ENCODE measurements around the gene CDC14A. TPM values are rescaled to one million over a fixed set of nuclear protein-coding genes. Genes with fewer than 3 reads are reported as not detected.

Gene CDC14A
- total RNA-seq, 4 donors from 2014 or later = 12.1 to 20.6 (median 16.8) TPM

DNA sequence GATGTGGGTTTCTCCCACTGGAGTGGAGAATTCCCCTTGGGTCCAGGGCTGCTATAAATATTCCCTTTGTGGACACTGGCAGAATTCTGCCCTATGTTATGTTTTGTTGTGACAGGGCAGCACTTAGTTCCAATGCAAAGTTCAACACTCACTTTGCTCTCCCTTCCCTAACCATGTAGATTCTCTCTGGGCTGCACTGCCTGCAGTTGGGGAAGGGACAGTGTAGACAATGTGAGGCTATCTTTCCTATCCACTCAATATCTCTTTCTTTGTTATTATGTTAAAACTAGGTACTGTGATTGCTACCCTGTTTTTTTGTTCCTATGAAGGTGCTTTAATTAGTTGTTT, 205.3 kb downstream of the CDC14A start:
- TF ChIP-seq, protein P1, sequence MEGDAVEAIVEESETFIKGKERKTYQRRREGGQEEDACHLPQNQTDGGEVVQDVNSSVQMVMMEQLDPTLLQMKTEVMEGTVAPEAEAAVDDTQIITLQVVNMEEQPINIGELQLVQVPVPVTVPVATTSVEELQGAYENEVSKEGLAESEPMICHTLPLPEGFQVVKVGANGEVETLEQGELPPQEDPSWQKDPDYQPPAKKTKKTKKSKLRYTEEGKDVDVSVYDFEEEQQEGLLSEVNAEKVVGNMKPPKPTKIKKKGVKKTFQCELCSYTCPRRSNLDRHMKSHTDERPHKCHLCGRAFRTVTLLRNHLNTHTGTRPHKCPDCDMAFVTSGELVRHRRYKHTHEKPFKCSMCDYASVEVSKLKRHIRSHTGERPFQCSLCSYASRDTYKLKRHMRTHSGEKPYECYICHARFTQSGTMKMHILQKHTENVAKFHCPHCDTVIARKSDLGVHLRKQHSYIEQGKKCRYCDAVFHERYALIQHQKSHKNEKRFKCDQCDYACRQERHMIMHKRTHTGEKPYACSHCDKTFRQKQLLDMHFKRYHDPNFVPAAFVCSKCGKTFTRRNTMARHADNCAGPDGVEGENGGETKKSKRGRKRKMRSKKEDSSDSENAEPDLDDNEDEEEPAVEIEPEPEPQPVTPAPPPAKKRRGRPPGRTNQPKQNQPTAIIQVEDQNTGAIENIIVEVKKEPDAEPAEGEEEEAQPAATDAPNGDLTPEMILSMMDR (IDR thresholded peaks at IDR 0.05; ENCODE audit: low read depth) = no peak

GRCh38 chr1:100565533-100565932, 213.2 kb downstream of the CDC14A start:
- TF ChIP-seq, protein P1 (IDR thresholded peaks at IDR 0.05; ENCODE audit: low read depth) = no peak

DNA sequence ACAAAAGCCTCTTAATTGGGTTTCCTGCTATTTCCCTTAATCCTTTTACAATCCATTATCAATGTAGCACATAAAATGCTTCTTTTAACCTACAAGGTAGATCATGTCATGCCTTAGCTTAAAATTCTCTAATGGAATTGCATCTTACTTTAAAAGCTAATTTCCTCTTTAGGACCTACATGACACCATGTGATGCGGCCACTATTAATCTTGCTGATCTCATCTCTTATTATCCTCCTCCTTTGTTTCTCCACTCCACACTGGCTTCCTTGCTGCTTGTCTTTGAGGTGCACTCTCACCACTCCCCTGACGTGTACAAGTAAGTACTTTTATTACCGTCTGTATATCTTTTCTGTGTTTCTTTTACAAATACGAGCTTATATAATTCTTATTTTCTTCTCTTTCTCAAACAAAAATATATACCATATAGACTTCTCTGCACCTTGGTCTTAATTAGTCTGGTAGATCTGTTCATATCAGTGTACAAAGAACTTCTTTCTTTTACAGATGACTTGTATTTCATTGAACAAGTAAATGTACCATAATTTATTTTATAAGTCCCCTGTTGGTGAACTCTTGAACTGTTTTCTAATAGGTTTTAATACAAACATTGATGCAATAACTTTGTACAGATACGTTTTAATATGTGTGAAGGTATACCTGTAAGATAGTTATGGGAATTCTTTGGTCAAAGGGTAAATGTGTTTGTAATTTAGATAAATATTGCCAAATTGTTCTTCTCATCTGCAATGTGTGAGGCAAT, 213.8 kb downstream of the CDC14A start:
- TF ChIP-seq, protein P1 (IDR thresholded peaks at IDR 0.05; ENCODE audit: low read depth) = no peak

DNA sequence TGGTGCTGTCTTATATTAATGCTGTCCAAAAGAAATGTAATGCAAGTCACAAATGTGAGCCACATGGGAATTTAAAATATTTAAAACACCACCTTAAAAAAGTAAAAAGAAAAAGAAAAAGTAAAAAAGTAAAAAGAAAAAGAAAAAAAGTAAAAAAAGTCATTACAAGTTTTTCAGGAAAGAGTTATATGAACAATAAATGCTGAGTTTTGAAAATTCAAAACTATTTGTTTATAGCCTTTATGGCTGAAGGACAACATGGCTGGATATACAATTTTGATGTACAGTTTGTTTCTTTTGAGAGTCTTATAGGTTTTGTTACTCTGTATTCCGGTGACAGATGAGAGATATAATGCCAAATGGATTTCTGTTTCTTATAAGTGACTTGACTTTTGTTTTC, 214.8 kb downstream of the CDC14A start:
- TF ChIP-seq, protein P1 (IDR thresholded peaks at IDR 0.05; ENCODE audit: low read depth) = no peak

Other genes with a start within 250 kb of the CDC14A start
- gene SASS6, start 219.6 kb upstream of the CDC14A start, total RNA-seq = 1 to 10 TPM; 1.9 to 4.4 (median 3.4) TPM
- 10 to 100 TPM; 13.2 to 27.4 (median 25.3) TPM for gene TRMT13, start 219.3 kb upstream of the CDC14A start, total RNA-seq
- 1 to 10 TPM in 3 of 4 donors, under 1 TPM in 1; 0.65 to 2.7 (median 1.6) TPM for gene LRRC39, start 174.2 kb upstream of the CDC14A start, total RNA-seq
- gene DBT, start 102.7 kb upstream of the CDC14A start, total RNA-seq = 10 to 100 TPM in 1 of 4 donors, 1 to 10 TPM in 3; 8.2 to 11.7 (median 9.5) TPM
- 10 to 100 TPM; 27.9 to 33.5 (median 30.7) TPM for gene RTCA, start 86.3 kb upstream of the CDC14A start, total RNA-seq
- gene GPR88, start 185.6 kb downstream of the CDC14A start, total RNA-seq = under 1 TPM in 2 of 4 donors, not detected in 2; 0.22 to 0.33 TPM